ENCODE data around the gene RECQL.
"Not testable (repeated sequence)": the region's sequence is repeated elsewhere in the genome, so short reads cannot be mapped to it uniquely, and the experiment has no call there.

RECQL gene

DNA sequence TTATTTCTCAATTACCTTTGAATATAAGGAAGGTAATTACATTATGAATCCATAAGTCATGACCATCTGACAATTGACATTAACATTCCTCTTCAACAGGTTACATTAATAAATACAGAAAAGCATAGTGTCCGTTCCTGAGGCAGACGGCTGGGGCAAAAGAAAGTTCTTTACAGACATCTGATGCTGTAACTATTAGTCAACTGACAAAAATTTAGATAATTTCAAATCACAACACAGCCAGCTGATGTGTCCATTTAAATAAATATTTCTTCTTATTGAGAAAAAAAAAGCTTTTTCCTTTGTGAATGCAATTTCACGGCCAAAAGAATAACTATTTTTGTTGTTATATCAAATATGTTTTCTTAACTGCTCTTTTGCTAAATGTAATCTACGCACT is 73.2 kb downstream of the RECQL start:
- no peak for DNase-seq (ENCODE audit: low spot score)

DNA sequence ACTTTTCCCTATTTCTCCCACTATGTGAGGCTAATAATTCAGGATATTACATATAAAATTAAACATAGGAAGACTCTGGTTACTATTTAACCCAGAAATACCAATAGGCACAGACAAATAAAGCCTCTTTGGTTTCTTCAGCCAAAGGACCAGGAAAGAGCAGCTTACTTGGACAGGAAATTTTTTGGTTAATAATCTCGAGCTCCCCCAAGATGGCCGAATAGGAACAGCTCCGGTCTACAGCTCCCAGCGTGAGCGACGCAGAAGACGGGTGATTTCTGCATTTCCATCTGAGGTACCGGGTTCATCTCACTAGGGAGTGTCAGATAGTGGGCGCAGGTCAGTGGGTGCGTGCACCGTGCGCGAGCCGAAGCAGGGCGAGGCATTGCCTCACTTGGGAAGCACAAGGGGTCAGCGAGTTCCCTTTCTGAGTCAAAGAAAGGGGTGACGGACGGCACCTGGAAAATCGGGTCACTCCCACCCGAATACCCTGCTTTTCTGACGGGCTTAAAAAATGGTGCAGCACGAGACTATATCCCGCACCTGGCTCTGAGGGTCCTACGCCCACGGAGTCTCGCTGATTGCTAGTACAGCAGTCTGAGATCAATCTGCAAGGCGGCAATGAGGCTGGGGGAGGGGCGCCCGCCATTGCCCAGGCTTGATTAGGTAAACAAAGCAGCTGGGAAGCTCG is 82.3 kb downstream of the RECQL start:
- not testable (repeated sequence) for DNase-seq (ENCODE audit: low spot score)
